Neural cell (in vitro differentiated cells): ENCODE results near the gene HIP1.

Experiments used
- EP300 ChIP-seq: fragments of 450-650 bp; conservative IDR thresholded peaks from 2 replicates; pipeline ENCODE4 v1.6.1; 2014; ENCODE audit warnings: antibody characterized with exemption, mild to moderate bottlenecking, moderate library complexity; ENCODE audit not compliant: poor library complexity, severe bottlenecking
- EZH2 ChIP-seq: fragments of 200-600, 300-800 bp; shearing (Covaris generic), sonication (generic); IDR thresholded peaks from 2 replicates; pipeline ENCODE4 v1.6.1; 2014; ENCODE audit warnings: antibody characterized with exemption, low read length, borderline replicate concordance, mild to moderate bottlenecking; ENCODE audit not compliant: insufficient read depth, poor library complexity, severe bottlenecking
- TF ChIP-seq, protein P1 (sequence below): IDR thresholded peaks from 2 replicates; pipeline ENCODE4 v1.6.1; 2012; ENCODE audit warnings: borderline replicate concordance

DNA sequence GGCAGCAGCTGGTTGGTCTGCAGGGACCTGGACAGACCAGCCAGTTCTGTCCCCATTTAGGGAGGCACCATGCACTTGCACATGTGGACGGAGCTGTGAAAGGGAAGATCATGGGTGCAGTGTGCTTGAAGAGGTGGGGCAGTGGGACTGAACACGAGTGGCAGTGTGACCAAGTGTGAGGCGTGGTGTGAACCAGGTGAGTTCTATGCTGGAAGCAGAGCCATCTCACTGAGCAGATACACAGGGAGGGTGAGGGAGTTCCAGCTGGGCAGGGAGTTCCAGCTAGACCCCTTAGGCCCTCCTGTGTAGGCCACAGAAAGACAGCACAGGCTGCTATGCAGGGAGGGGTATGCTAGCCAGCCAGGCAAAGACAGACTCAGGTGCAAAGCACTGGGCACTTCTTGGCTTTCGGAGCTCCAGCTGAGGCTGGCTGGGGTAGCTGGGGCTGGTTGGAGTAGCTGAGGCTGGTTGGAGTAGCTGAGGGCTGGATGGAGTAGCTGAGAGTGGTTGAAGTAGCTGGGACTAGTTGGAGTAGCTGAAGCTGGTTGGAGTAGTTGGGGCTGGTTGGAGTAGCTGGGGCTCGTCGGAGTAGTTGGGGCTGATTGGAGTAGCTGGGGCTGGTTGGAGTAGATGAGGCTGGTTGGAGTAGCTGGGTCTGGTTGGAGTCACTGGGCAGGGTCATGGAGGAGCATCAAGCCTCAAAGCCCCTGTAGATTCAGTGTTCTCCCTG, 90.9 kb downstream of the HIP1 start:
- TF ChIP-seq EP300 = no peak
- TF ChIP-seq EZH2 = no peak
- TF ChIP-seq, protein P1, sequence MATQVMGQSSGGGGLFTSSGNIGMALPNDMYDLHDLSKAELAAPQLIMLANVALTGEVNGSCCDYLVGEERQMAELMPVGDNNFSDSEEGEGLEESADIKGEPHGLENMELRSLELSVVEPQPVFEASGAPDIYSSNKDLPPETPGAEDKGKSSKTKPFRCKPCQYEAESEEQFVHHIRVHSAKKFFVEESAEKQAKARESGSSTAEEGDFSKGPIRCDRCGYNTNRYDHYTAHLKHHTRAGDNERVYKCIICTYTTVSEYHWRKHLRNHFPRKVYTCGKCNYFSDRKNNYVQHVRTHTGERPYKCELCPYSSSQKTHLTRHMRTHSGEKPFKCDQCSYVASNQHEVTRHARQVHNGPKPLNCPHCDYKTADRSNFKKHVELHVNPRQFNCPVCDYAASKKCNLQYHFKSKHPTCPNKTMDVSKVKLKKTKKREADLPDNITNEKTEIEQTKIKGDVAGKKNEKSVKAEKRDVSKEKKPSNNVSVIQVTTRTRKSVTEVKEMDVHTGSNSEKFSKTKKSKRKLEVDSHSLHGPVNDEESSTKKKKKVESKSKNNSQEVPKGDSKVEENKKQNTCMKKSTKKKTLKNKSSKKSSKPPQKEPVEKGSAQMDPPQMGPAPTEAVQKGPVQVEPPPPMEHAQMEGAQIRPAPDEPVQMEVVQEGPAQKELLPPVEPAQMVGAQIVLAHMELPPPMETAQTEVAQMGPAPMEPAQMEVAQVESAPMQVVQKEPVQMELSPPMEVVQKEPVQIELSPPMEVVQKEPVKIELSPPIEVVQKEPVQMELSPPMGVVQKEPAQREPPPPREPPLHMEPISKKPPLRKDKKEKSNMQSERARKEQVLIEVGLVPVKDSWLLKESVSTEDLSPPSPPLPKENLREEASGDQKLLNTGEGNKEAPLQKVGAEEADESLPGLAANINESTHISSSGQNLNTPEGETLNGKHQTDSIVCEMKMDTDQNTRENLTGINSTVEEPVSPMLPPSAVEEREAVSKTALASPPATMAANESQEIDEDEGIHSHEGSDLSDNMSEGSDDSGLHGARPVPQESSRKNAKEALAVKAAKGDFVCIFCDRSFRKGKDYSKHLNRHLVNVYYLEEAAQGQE = no peak
